ENCODE measurements around the gene CCSER1.

CCSER1 gene

GRCh38 chr4:90128961-90129495, 1.8 kb downstream of the CCSER1 start:
- no peak for DNase-seq (ENCODE audit: low read depth)

GRCh38 chr4:90130076-90130475, 2.9 kb downstream of the CCSER1 start:
- DNase-seq (ENCODE audit: low read depth): no peak

- no peak for DNase-seq (ENCODE audit: low read depth)
Observed at GRCh38 chr4:90137555-90137954, 10.4 kb downstream of the CCSER1 start.

GRCh38 chr4:90142081-90142480, 14.9 kb downstream of the CCSER1 start:
- DNase-seq (ENCODE audit: low read depth): no peak

- DNase-seq (ENCODE audit: low read depth): no peak
Observed at GRCh38 chr4:90145319-90145718, 18.1 kb downstream of the CCSER1 start.

GRCh38 chr4:90146306-90146705, 19.1 kb downstream of the CCSER1 start:
- DNase-seq (ENCODE audit: low read depth): no peak

GRCh38 chr4:90148574-90149148, 21.5 kb downstream of the CCSER1 start:
- DNase-seq (ENCODE audit: low read depth): no peak

GRCh38 chr4:90152024-90152423, 24.8 kb downstream of the CCSER1 start:
- DNase-seq (ENCODE audit: low read depth): no peak

- DNase-seq (ENCODE audit: low read depth): no peak
Observed at GRCh38 chr4:90159193-90159592, 32.0 kb downstream of the CCSER1 start.

- no peak for DNase-seq (ENCODE audit: low read depth)
Observed at GRCh38 chr4:90160044-90160443, 32.9 kb downstream of the CCSER1 start.

GRCh38 chr4:90162566-90162965, 35.4 kb downstream of the CCSER1 start:
- DNase-seq (ENCODE audit: low read depth): no peak

GRCh38 chr4:90163872-90164271, 36.7 kb downstream of the CCSER1 start:
- no peak for DNase-seq (ENCODE audit: low read depth)

- DNase-seq (ENCODE audit: low read depth): no peak
Observed at GRCh38 chr4:90165883-90166282, 38.7 kb downstream of the CCSER1 start.

- DNase-seq (ENCODE audit: low read depth): no peak
Observed at GRCh38 chr4:90171491-90171890, 44.3 kb downstream of the CCSER1 start.

- DNase-seq (ENCODE audit: low read depth): no peak
Observed at GRCh38 chr4:90174621-90175023, 47.4 kb downstream of the CCSER1 start.

GRCh38 chr4:90181644-90182043, 54.5 kb downstream of the CCSER1 start:
- no peak for DNase-seq (ENCODE audit: low read depth)

- no peak for DNase-seq (ENCODE audit: low read depth)
Observed at GRCh38 chr4:90183254-90183653, 56.1 kb downstream of the CCSER1 start.

GRCh38 chr4:90184560-90184959, 57.4 kb downstream of the CCSER1 start:
- DNase-seq (ENCODE audit: low read depth): no peak

- DNase-seq (ENCODE audit: low read depth): no peak
Observed at GRCh38 chr4:90185416-90185815, 58.2 kb downstream of the CCSER1 start.

GRCh38 chr4:90186229-90186628, 59.0 kb downstream of the CCSER1 start:
- DNase-seq (ENCODE audit: low read depth): no peak

- DNase-seq (ENCODE audit: low read depth): no peak
Observed at GRCh38 chr4:90187148-90187884, 60.1 kb downstream of the CCSER1 start.

- DNase-seq (ENCODE audit: low read depth): no peak
Observed at GRCh38 chr4:90189178-90189577, 62.0 kb downstream of the CCSER1 start.

GRCh38 chr4:90189946-90190345, 62.8 kb downstream of the CCSER1 start:
- no peak for DNase-seq (ENCODE audit: low read depth)

GRCh38 chr4:90190525-90190924, 63.3 kb downstream of the CCSER1 start:
- DNase-seq (ENCODE audit: low read depth): no peak
